HuH-7.5 (cell line): Measurements from ENCODE around the gene MCEMP1.

Experiments used
- DNase-seq: peaks from one replicate; pipeline ENCODE4 v3.0.0; 2011; ENCODE audit warnings: low spot score

Gene MCEMP1

DNA sequence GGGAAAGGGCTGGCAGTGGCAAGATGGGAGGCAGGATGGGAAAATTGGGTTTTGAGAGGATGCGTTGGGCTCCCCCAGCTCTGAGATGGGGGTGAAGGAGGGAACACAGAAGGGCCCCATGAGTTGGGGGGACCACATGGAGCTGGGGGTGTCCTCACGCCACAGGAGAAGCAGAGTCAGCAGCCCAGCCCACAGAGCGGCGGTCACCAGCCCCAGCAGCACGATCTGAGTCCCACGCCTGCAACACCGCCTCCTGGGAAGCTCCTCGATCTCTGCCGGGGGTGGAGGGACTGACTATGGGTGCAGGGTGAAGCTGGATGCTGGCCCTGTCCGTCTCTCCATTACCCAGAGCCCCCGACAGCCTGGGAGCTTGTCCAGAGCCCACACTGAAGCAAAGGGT is 21.7 kb downstream of the MCEMP1 start:
- DNase-seq: no peak

DNA sequence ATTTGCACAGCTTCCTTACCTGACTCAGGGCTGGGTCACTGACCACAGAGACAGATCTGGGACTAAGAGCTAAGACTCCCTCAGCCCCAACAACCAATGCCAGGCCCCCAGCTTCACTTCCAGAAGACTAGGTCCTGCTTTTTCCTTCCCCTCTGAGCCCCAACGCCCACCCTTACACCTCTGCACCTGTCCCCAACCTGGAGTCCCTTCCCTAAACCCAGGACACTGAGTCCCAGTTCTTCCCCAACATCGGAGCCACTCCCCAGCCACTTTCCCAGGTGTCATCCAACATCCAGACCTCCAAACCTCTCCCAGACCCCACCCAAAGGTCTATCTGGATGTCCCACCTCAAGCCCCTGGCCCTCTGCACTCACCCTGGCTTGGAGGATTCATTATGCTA is 22.1 kb downstream of the MCEMP1 start:
- no peak for DNase-seq

DNA sequence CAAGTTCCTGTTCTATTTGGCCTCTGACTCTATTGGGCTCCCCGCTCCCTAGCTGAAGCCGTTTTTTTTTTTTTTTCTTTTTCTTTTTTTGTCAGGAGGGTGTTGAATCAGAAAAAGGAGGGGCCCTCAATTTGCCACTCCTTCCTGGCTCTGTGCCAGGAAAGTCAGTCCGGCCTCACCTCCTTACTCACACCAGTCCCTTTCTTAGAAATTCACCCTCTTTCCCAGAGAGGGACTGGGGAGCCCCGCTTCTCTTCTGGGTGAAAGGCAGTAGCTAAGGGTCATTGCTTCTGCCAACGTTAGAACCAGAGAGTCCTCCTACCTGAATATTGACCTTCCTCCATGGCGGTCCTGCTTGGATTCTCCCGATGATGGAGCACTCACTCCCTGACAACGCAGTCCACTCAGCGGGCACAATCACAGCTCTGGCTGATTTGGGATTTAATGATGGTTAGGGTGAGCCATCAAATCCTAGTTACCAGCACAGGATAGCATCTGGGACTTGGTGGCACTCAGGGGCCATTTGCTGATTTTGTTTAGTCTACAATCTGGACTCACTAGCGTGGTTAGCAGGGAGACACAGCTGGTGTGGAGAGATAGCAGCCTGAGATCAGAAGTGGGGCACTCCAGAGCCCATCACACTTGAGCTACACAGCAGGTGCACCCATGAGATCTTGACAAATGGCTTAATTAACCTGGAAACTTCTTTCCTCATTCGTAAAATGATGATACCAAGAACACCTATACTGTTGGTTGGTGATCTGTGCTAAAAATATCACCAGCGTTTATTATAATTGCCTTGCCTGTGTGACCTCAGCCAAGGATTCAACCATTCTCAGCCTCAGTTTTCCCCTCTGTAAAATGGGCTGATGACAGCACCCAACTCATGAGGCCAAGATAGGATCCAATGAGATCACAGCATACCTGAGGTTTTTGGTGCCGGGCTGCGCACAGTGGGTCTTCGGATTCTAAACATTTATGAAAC is 22.8 kb downstream of the MCEMP1 start:
- no peak for DNase-seq

DNA sequence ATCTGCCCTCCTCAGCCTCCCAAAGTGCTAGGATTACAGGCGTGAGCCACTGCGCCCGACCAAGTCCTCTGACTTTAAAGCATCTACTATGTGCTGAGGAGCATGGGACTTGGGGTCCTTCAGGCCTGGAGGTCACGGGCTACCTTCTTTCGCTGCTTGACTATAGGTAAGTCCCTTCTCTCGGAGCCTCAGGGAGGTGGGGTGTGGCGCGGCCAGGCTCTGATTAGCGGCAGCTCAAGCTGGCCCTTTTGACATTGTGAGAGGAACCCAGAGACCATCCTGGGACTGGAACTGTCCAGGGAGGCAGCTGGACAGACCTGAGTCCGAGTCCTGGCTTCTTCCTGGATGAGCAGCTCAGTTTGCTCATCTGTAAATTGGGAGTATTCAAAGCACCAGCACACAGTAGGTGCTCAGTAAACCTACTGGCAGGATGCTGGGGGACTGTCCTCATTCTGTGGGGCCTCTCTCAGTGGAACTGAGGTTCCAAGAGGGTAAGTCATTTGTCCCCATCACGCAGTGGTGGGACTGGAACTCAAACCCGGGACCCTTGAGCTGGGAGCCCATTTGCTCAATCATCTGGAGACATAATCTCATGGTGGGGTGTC is 24.3 kb downstream of the MCEMP1 start:
- DNase-seq: no peak

DNA sequence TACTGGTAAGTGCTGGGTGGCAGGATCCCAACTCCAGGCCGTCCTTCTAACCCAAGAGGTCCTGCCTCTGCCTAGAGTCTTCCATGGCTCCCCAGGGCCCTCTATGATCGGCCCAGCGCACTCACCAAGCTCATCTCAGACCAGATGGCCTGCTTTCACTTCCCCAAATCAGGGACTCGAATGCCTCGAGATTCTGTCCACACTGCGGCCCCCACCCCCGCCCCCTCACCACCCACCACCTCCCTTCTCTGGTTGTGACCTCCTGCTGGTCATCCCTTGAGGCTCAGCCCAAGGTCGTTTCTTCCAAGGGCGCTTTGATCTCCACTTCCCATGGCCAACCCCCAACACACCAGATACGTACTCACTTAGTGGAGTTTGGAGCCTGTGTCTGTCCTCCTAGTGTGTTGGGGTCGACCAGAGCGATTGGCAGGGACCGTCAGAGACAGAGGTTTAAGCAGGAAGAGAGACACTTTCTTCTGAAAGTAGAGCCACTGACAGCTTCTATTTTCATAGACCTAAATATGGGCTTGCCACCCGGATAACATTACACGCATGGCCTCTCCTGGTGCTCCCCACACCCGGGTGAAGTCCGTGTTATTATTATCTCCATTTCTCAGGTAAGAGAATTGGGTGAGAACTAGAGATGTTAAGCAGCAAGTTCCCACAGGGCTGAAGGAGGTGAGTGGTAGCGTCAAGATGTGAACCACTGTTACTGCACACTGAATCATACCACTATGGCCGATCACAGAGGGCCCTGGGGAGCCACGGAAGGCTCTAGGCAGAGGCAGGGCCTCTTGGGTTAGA is 25.0 kb downstream of the MCEMP1 start, which contains the start of gene FCER2:
TSS of gene FCER2 (minus strand) at position 478 of the 804 bp plus-strand sequence. CDS start 2,371 bp downstream, outside the sequence.
- DNase-seq: no peak

DNA sequence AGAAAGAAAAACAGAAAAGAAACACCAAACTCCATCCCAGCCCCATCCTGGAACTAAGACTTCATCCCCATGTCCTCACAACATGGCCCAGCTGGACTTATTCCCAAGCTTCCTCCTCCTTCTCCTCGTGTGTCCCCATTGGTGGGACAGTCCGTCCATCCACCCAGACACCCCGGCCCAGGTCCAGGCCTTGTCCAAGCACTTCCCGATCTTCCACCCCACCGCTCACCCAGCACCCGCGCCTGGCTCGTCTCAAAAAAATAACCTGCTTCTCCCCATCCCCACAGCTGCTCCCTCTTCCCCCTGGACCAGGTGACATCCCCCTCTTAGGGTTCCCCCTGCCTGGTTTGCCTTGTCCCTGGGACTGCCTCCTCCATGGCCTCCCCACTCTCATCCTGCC is 26.4 kb downstream of the MCEMP1 start:
- DNase-seq: no peak

DNA sequence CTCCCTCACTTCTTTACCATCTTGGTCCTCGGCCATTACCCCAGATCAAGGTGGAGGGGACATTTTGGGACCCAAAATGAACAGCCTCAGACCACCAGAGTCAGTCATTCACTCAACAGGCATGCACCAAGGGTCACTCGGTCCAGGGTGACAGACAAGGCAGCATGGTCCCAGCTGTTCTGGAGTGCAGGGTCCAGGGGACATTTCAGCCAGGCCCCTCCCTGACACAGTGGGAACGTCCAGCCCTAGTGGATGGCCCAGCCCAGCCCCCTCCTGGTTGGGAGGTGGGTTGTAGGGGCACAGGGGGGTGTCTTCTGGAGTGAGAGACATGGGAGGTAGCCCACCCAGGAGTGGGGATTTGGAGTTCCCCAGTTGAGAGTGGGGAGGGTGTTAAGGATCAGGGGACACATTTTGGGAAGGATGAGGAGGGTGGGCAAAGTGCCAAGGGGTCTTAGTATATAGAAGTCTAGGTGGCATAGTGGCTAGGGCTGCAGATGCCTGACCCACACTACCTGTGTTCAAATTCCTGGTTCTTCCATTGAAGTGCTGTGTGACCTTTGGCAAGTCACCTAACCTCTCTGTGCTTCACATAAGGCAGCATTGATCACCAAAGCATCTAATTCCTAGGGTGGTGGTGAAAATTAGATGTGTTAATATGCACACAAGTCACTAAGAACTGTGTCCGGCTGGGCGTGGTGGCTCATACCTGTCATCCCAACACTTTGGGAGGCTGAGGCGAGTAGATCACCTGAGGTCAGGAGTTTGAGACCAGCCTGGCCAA is 27.6 kb downstream of the MCEMP1 start:
- no peak for DNase-seq

DNA sequence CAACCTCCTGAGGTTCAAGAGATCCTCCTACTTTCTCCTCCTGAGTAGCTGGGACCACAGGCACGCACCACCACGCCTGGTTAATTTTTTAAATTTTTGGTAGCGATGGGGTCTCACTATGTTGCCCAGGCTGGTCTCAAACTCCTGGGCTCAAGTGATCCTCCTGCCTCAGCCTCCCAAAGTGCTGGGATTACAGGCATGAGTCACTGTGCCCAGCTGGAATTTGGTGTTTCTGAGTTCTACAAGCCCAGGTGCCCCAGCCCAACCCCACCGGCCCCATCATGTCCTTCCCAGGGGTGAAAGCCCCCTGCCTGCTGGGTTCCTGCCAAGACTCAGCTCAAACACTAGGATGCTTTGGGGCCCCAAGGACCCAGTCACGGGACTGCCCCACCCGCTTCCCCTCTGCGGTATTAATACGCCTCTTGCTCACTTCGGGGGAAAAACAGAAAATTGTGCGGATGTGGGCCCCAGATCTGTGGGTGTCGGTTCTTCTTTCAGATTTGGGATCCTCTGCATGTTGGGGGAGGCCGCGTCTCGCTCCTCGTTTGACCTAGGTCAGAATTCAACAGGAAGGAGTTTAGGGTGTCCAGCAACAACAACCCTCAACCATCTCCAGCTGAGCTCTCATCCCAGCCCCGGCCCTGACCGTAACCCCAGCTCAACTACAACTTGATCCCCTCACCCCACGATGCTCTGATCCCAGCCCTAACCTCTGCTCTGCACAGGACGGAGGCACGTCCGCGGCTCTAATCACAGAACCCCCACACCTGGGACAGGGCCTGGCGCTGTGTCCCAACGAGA is 28.7 kb downstream of the MCEMP1 start:
- DNase-seq: no peak

DNA sequence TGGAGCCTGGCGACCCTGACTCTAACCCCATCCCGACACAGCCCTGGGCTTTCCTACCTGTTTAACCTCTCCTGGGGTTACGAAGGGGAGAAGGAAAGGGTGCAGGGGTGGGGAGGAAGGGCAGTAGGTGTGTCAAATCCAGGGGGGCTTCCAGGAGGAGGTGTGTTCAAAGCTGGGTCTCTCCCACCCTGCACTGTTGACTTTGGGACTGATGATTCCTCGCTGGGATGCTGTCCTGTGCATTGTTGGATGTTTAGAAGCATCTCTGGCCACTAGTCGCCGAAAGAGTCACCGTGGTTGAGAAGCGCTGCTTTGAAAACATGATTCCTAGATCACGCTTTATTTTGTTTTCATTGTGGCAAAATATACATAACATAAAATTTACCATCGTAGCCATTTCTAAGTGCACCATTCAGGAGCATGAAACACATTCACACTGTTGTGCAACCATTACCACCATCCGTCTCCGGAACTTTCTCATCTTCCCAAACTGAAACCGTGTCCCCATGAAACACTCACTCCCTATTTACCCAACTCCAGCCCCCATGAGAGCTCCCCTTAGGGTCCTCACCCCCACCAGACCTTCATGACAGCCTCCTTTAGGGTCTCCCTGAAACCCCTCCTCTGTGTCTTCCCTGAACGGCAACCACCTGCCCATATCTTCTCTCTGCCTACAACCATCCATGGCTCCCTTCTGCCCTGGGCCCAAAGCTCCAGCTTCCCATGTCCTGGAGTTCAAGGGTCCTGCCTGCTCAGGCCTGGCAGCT is 29.5 kb downstream of the MCEMP1 start:
- no peak for DNase-seq

DNA sequence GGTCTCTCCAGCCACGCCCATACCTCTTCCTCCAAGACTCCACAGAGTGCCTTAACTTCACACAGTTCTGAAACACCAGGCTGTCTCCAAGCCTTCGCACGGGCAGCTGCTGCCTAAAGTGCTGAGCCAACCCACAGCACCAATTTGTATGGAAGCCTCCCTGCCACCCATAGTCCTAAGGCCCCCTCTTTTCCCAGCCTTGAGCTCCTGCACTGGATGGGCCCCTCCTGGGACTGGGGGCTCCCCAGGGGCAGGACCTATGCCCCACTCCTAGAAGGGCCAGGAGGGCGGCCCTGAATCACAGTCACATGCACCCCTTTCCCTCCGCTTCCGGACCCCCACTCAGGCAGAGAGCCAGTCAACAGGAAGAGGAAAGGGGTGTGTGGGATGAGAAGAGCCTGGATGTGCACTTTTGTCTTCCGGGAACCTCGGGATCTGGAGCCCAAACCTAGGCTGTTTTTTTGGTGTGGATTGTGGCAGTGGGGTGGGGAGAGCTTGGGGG is 30.1 kb downstream of the MCEMP1 start:
- no peak for DNase-seq

DNA sequence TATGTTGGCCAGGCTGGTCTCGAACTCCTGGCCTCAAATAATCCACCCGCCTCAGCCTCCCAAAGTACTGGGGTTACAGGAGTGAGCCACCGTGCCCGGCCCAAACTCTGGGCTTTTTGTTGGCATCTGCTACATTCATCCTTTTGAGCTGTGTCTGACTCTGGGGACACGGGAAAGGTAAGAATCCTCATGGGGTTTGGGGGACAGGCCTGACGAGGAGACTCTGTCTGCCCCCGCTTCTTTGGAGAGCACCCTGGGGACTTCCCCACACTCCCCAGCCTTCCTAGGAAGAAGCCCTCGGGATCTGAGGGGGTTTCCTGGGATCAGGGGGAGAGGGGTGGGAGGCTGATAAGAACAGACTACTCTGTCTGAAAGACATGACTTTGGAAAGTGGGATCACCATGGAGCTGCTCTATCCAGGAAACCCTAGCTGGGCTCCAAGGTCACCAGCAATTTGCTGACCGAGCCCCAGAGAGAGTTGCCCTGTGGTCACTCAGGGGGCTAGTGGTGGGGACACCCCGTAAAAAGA is 33.1 kb downstream of the MCEMP1 start:
- DNase-seq: no peak

DNA sequence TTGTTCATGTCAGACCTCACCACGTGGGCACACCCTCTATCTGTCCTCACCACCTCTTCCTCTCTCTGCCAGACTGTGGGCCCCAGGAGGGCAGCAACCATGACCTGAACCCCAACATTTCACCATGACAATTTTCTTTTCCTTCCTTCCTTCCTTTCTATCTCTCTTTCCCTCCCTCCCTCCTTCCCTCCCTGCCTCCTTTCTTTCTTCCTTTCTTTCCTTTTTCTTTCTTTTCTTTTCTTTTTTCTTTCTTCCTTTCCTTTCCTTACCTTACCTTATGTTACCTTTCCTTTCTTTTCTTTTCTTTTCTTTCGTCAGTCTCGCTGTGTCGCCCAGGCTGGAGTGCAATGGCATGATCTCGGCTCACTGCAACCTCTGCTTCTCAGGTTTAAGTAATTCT is 33.7 kb downstream of the MCEMP1 start:
- no peak for DNase-seq

DNA sequence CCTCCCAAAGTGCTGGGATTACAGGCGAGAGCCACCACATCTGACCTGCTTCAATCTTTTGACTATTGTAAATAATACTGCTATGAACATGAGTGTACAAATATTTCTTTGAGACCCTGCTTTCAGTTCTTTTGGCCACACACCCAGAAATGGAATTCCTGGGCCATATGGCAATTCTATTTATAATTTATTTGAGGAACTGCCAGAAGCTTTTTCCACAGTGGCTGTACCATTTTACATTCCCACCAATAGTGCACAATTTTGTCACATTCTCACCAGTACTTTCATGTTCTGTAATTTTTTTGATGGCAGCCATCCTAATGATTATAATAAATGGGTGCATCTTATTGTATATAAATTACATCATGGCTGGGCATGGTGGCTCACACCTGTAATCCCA is 38.8 kb downstream of the MCEMP1 start:
- no peak for DNase-seq

DNA sequence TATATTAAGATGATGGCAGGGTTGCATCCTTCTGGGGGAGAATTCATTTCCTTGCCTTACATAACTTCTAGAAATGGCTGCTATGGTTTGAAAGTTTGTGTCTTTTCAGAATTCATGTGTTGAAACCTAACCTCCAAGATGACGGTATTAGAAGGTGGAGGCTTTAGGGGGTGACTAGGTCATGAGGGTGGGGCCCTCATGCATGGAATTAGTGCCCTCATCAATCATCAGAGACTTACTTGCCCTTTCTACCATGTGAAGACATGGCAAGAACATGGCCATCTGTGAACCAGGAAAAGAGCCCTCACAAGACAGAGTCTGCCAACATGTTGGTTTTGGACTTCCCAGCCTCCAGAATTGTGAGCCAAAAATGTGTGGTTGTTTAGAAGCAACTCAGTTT is 39.9 kb downstream of the MCEMP1 start:
- no peak for DNase-seq

DNA sequence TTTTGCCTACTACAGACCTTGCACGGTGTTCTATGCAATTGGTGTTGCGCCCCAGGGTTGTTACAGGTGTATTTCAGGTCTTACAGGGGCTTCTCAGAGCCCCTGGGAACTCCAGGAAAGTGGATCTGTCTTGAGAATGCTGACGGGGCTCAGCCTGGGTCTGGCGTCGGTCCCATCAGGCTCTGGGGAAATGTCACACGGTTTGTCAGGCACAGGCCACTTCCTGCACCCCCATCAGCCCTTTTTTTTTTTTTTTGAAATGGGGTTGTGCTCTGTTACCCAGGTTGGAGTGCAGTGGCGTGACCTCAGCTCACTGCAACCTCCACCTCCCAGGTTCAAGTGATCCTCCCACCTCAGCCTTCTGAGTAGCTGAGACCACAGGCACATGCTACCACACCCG is 41.8 kb downstream of the MCEMP1 start:
- DNase-seq: no peak

DNA sequence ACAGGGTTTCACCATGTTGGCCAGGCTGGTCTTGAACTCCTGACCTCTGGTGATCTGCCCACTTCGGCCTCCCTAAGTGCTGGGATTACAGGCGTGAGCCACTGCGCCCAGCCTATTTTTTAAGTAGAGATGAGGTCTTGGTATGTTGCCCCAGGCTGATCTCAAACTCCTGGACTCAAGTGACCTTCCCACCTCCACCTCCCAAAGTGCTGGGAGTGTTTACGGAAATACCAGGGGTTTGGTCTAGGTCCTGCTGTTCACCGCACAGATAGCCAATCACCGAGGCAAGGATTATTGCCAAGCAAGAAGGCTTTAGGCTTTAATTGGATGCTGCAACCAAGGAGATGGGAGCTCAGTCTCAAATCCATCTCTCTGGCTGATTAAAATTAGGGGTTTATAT is 43.5 kb downstream of the MCEMP1 start:
- DNase-seq: no peak

DNA sequence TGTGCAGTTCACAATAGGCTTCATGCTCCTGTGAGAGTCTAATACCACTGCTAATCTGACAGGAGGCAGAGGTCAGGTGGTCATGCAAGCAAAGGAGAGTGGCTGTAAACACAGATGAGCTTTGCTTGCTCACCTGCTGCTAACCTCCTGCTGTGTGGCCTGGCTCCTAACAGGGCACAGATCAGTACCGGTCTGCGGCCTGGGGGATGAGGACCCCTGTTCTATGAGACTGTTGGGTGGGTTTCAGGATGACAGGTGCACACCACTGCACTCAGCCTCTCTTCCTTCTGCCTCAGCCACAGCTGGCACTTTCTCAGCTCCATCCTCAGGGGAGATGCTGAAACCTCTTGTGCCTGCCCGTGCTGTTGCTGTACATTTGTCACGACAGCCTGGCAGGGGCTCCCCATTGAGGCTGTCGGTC is 45.4 kb downstream of the MCEMP1 start:
- no peak for DNase-seq

DNA sequence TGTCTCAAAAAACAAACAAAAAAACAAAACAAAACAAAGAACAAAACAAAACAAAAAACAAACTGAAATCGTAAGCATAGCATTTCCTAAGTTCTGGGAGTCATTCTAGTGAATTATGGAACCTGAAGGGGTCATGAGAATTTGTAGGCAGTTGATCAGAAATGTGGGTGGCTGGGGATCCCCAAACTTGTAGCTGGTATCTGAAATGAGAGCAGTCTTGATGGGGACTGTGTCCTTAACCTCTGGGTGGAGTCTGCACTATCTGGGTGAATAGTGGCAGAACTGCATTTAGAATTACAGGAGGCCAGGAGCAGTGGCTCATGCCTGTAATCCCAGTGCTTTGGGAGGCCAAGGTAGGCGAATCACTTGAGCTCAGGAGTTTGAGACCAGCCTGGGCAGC is 48.9 kb downstream of the MCEMP1 start:
- no peak for DNase-seq

DNA sequence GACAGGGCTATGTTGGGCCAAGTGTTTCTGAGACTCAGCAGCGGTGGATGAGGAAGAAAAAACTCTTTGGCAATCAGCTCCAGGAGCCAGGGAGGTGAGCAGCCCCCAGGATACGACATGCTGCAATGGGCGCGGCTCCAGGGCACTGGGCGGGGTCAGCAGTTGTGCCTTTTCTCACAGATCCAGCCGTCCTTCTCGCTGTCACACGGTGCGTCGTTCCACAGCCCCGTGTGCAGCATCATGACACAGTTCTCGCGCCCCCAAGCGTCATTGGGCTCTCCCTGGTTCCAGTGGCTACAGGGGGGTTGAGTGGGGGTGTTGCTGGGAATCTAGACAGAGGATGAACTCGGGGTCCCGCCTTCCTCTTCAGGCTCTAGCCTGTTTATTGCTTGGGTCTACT is 52.3 kb downstream of the MCEMP1 start:
- DNase-seq: no peak
